Islet precursor cell (in vitro differentiated cells): ENCODE results near the gene C11orf24.
"Not testable (repeated sequence)": the region's sequence is repeated elsewhere in the genome, so short reads cannot be mapped to it uniquely, and the experiment has no call there.

ENCODE experiments used
- DNase-seq: peaks from one replicate; pipeline ENCODE4 v3.0.0-alpha.2; 2018

Gene C11orf24

GRCh38 chr11:68271781-68272608 lies at the start of gene C11orf24:
TSS of gene C11orf24 (minus strand) at chr11:68271973. CDS start at chr11:68263767, 8,206 bp downstream.
- DNase-seq, result peak; percentile 97

DNA sequence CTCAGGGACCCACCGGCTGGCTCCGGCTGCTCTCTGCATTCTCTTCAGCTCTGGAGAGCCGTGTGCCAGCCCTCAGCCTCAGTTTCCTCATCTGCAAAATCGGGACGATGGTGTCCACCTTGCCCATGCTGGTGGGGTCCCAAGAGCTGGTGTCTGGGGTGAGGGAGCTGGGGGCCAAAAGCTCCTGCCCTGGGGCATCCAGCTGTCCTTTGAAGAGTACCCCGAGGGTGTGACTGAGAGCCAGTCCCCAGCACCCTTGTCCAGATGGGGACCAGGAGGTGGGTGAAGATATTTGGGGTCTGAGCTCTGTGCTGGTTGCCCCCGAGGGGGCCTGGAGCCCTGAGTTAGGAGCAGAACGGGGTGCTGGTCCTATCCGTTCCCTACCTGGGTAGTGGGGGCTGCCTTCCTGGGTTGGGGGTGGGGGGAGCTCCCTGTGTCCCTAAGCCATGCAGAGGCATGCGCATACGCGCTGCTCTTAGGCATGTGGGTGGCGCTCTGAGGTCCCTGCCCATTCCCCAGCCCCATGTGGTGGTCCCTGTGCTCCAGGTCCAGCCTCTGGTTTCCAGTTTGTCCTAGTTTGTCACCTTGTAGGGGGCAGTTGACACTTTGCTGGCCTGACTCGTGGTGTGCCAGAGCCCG lies 45.5 kb upstream of the C11orf24 start:
- DNase-seq, result no peak

- peak; percentile 72 for DNase-seq
Observed at GRCh38 chr11:68315171-68315920, 43.6 kb upstream of the C11orf24 start.

- peak; percentile 78 for DNase-seq
Observed at GRCh38 chr11:68314203-68315170, 42.7 kb upstream of the C11orf24 start.

GRCh38 chr11:68313574-68314202 lies 41.9 kb upstream of the C11orf24 start:
- DNase-seq, result no peak

GRCh38 chr11:68312780-68313573 lies 41.2 kb upstream of the C11orf24 start:
- DNase-seq, result no peak

DNA sequence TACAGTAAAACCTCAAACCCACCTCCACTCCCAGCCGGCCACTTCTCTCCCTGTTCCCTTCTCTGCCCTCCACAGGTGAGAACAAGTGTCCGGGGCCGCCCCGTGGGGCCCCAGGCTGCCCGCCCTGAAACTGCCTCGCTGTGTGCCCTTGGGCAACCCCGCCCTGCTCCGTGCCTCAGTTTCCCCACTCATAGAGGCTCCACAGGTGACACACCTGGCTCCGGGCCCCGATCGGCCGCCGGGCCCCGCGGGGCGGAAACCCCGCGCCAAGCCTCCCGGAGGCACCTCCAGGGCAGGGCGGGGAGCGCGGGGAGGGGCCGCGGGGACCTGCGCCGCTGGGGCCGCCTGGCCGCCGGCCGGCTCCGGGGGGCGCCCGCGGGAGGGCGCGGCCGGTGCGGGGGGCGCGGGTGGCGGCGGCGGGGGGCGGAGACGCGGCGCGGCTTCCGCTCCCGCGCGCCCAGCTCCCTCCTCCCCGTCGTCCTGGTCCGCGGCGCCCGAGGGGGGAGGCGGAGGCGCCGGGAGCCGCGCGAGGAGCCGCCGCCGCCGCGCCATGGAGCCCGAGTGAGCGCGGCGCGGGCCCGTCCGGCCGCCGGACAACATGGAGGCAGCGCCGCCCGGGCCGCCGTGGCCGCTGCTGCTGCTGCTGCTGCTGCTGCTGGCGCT lies 40.5 kb upstream of the C11orf24 start, which contains the start of gene LRP5:
Gene LRP5 (plus strand): TSS at position 475 of the 663 bp plus-strand sequence. CDS start 124 bp downstream, at position 599.
- DNase-seq, result no peak

GRCh38 chr11:68311160-68312116 lies 39.7 kb upstream of the C11orf24 start:
- DNase-seq, result no peak

DNA sequence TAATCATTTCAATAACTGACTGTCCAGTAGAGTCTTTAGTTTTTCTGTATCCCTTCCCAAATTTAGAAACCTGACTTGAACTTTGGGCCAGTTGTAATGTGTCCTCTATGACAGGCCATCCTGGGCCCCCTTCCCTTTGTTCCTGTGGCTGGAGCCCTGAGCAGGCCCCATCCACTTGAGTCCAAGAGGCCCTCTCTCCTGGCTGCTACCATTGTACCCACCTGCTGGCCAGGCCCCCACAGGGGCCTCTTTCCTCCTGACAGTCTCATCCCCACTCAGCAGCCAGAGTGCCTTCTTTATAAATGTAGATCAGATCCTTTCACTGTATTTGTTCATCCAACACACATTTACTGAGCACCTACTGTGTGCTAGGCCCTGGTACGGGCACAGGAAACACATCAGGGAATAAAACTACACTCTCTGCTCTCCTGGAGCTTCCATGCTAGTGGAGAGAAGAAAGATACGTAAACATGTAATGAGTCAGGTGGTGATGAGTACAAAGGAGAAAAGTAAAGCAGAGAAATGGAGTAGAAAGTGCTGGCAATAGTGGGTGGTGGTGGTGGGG lies 37.9 kb upstream of the C11orf24 start:
- DNase-seq, result no peak

DNA sequence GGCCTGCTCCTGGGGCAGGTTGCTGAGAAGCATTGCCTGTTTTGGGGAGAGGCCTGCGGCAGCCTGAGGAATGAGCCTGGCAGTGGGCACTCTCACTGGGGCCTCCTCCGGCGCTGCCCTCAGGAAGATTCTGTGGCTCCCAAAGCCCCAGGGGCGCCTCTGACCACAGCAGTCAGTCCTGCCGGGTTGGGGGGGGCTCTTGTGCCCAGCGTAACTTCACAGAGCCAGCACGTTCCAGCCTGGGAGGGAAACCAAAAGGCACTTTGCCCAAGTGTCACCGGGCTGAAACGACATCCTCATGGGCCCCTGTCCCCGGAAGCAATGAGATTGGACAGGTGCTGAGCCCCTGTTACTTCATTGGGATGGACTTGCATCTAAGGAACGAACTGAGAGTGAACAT lies 36.3 kb upstream of the C11orf24 start:
- DNase-seq, result no peak

DNA sequence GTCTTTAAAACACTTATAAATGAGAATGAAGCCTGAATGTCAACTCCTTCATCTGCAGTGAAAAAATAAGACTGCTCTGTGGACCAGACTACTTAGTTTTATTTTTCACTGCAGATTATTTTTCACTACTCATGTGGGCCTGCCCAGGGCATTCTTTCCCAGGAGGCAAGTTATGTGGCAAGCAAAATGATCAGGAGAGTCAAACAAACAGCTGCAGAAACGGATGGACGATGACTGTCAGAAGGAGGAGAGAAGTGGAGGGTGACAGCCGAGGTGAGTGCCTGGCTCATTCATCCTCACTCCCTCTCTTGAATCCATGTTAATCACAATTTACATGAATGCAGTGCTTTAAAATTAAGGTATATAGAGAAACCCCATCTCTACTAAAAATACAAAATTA lies 34.9 kb upstream of the C11orf24 start:
- no peak for DNase-seq

- DNase-seq, result no peak
Observed at GRCh38 chr11:68303982-68304780, 32.4 kb upstream of the C11orf24 start.

GRCh38 chr11:68303083-68303482 lies 31.3 kb upstream of the C11orf24 start:
- no peak for DNase-seq

DNA sequence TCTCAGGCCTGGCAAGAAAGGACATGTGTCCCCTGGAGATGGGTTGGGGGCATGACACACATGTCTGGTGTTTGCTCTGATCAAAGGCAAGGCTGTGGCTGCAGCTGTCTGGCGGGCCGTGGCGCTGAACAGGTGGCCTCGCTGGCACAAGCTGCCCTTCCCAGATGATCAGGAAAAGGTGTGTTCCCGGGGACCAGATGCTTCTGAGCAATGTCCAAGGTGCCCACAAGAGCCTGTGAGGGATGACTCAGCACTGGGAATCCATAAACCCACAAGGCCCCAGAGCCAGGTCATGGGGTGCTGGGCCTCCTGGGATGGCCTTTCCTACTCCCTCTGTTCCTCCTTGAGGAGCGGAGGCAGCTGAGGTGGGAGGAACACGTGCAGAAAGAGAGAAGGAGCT lies 30.9 kb upstream of the C11orf24 start:
- DNase-seq, result peak; percentile 55

GRCh38 chr11:68302256-68302655 lies 30.5 kb upstream of the C11orf24 start:
- no peak for DNase-seq

GRCh38 chr11:68300076-68300830 lies 28.5 kb upstream of the C11orf24 start:
- no peak for DNase-seq

GRCh38 chr11:68299517-68299879 lies 27.7 kb upstream of the C11orf24 start:
- DNase-seq, result not testable (repeated sequence)
